ENCODE measurements around the gene SEPTIN2.

DNA sequence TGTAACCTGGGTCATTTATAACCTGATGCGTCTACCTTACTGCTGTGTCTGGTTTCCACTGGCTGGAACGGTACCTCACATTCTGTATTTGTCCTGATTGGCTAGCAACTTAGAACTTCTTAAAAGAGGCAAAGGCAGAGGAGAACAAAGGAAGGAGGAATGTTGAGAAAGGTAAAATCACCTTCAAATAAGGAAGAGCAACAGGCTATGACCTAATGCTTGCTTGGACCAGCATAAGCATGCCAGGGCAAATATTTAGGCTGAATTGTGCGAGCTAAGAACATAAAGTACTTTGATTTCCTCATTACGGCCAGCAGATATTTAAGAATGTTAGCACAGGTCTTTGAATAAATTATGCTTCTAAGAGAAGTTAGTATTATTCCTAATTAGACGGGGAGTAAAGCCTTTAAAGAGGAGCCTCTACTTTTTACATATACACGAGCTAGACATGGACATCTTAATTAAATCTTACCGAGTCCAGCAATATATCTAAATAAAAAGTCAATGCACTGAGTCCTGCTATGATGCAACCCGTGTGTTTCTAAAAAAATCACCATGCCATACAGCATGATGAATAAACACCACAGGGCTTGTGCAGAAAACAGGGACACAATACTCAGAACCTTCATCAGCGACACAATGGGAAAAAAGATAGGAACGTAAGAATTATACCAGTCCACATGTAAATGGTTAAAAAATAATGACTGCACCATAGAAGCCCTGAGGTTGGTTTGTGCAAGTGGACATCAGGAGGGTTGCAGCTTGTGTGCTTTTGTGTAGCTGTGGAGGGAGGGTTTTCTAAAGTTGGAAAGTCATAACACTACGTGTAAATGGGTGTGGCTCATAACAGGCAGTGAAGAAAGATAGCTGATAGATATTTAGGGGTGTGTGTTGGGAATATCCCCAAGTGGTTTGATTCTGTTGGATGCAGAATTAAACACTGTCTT, 14.2 kb downstream of the SEPTIN2 start:
- TF ChIP-seq, protein P1, sequence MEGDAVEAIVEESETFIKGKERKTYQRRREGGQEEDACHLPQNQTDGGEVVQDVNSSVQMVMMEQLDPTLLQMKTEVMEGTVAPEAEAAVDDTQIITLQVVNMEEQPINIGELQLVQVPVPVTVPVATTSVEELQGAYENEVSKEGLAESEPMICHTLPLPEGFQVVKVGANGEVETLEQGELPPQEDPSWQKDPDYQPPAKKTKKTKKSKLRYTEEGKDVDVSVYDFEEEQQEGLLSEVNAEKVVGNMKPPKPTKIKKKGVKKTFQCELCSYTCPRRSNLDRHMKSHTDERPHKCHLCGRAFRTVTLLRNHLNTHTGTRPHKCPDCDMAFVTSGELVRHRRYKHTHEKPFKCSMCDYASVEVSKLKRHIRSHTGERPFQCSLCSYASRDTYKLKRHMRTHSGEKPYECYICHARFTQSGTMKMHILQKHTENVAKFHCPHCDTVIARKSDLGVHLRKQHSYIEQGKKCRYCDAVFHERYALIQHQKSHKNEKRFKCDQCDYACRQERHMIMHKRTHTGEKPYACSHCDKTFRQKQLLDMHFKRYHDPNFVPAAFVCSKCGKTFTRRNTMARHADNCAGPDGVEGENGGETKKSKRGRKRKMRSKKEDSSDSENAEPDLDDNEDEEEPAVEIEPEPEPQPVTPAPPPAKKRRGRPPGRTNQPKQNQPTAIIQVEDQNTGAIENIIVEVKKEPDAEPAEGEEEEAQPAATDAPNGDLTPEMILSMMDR (IDR thresholded peaks at IDR 0.05), result no peak
- TF ChIP-seq POLR2A (IDR thresholded peaks at IDR 0.05), result no peak
